HEK293 (cell line): Measurements from ENCODE around the gene GPC2.

Source experiments
- BCL11B ChIP-seq: fragments of 450-650 bp; formaldehyde crosslinking; IDR thresholded peaks from 2 replicates; pipeline ENCODE4 v1.5.1; 2016; ENCODE audit warnings: low read depth, missing biosample characterization, missing genetic modification characterization
- PRDM1 ChIP-seq: fragments of 450-650 bp; formaldehyde crosslinking; IDR thresholded peaks from 2 replicates; pipeline ENCODE4; 2016; ENCODE audit warnings: missing biosample characterization, missing genetic modification characterization
- REST ChIP-seq: fragments of 450-650 bp; formaldehyde crosslinking; IDR thresholded peaks from 2 replicates; pipeline ENCODE4 v1.5.1; 2016; ENCODE audit warnings: missing biosample characterization, missing genetic modification characterization
- SP2 ChIP-seq: fragments of 450-650 bp; formaldehyde crosslinking; IDR thresholded peaks from 2 replicates; pipeline ENCODE4 v1.5.1; 2016; ENCODE audit warnings: missing biosample characterization, missing genetic modification characterization
- SP7 ChIP-seq: fragments of 450-650 bp; formaldehyde crosslinking; IDR thresholded peaks from 2 replicates; pipeline ENCODE4 v1.5.1; 2016; ENCODE audit warnings: missing biosample characterization, missing genetic modification characterization
- WT1 ChIP-seq: fragments of 450-650 bp; formaldehyde crosslinking; IDR thresholded peaks from 2 replicates; pipeline ENCODE4 v1.5.1; 2016; ENCODE audit warnings: missing biosample characterization, missing genetic modification characterization
- ZBTB11 ChIP-seq: fragments of 450-650 bp; formaldehyde crosslinking; conservative IDR thresholded peaks from 2 replicates; pipeline ENCODE4 v1.5.1; 2016; ENCODE audit warnings: low read depth, missing biosample characterization, missing genetic modification characterization
- ZFP37 ChIP-seq: fragments of 450-650 bp; formaldehyde crosslinking; IDR thresholded peaks from 2 replicates; pipeline ENCODE4 v1.5.1; 2016; ENCODE audit warnings: missing biosample characterization, missing genetic modification characterization
- ZNF133 ChIP-seq: fragments of 450-650 bp; formaldehyde crosslinking; IDR thresholded peaks from 2 replicates; pipeline ENCODE4 v1.5.1; 2016; ENCODE audit warnings: missing biosample characterization, missing genetic modification characterization
- ZNF146 ChIP-seq: fragments of 450-650 bp; formaldehyde crosslinking; IDR thresholded peaks from 2 replicates; pipeline ENCODE4 v1.5.1; 2016; ENCODE audit warnings: missing biosample characterization, missing genetic modification characterization
- ZNF391 ChIP-seq: fragments of 450-650 bp; formaldehyde crosslinking; IDR thresholded peaks from 2 replicates; pipeline ENCODE4 v1.5.1; 2016; ENCODE audit warnings: low read depth, missing biosample characterization, missing genetic modification characterization, borderline replicate concordance
- ZNF398 ChIP-seq: fragments of 450-650 bp; formaldehyde crosslinking; IDR thresholded peaks from 2 replicates; pipeline ENCODE4 v1.5.1; 2017; ENCODE audit warnings: missing biosample characterization, missing genetic modification characterization
- ZNF501 ChIP-seq: fragments of 450-650 bp; formaldehyde crosslinking; IDR thresholded peaks from 2 replicates; pipeline ENCODE4 v1.5.1; 2016; ENCODE audit warnings: missing biosample characterization, missing genetic modification characterization
- ZNF558 ChIP-seq: fragments of 450-650 bp; formaldehyde crosslinking; IDR thresholded peaks from 2 replicates; pipeline ENCODE4 v1.5.1; 2016; ENCODE audit warnings: missing biosample characterization, missing genetic modification characterization
- ZNF623 ChIP-seq: fragments of 450-650 bp; formaldehyde crosslinking; IDR thresholded peaks from 2 replicates; pipeline ENCODE4 v1.5.1; 2016; ENCODE audit warnings: missing biosample characterization, missing genetic modification characterization
- ZNF629 ChIP-seq: fragments of 450-650 bp; formaldehyde crosslinking; IDR thresholded peaks from 2 replicates; pipeline ENCODE4 v1.5.1; 2017; ENCODE audit warnings: missing biosample characterization, missing genetic modification characterization
- ZNF664 ChIP-seq: fragments of 450-650 bp; formaldehyde crosslinking; IDR thresholded peaks from 2 replicates; pipeline ENCODE4 v1.5.1; 2016; ENCODE audit warnings: missing biosample characterization, missing genetic modification characterization
- ZNF792 ChIP-seq: fragments of 450-650 bp; formaldehyde crosslinking; IDR thresholded peaks from 2 replicates; pipeline ENCODE4 v1.5.1; 2016; ENCODE audit warnings: missing biosample characterization, missing genetic modification characterization
- ZSCAN16 ChIP-seq: fragments of 450-650 bp; formaldehyde crosslinking; IDR thresholded peaks from 2 replicates; pipeline ENCODE4 v1.5.1; 2016; ENCODE audit warnings: missing biosample characterization, missing genetic modification characterization
- TF ChIP-seq, protein P1 (sequence below): fragments of 450-650 bp; formaldehyde crosslinking; IDR thresholded peaks from 2 replicates; pipeline ENCODE4 v1.5.1; 2016; ENCODE audit warnings: missing biosample characterization, missing genetic modification characterization, borderline replicate concordance
- TF ChIP-seq, protein P2 (sequence below): IDR thresholded peaks from 2 replicates; pipeline ENCODE4 v1.6.1; 2011; ENCODE audit warnings: mild to moderate bottlenecking, low read depth, low read length, borderline replicate concordance
- TF ChIP-seq, protein P3 (sequence below): fragments of 450-650 bp; formaldehyde crosslinking; IDR thresholded peaks from 2 replicates; pipeline ENCODE4 v1.5.1; 2016; ENCODE audit warnings: missing biosample characterization, missing genetic modification characterization

GPC2 gene

DNA sequence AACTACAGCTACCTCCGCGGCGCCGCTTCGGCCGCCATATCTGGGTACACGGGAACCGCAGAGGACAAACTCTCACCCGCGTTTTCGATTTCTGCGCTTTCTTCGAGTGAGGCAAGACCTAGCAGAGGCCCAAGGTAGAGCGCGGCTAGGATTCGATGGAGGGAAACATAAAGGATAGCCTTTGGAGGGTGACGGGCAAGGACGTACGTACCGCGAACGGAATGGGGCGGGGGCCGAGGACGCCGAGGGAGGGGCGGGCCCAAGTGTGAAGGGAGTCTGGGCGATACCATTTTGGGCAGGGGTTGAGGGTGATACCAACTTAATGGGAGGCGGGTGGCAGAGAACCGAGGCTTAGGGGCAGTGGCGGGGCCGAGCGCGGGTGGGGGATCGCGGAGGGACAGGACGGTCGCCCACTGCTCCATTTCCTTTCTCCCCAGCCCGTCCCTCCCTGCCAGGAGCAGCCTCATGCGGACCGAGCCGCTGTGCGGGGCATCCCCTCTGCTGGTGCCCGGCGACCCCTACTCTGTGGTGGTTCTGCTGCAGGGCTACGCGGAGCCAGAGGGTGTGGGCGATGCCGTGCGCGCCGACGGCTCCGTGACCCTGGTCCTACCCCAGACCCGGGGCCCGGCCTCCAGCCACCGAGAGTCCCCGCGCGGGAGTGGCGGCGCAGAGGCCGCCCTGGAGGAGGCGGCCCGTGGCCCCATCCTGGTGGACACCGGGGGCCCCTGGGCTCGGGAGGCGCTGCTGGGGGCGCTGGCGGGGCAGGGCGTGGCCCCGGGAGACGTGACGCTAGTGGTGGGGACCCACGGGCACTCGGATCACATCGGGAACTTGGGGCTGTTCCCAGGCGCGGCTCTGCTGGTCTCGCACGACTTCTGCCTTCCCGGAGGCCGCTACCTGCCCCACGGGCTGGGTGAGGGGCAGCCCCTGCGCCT is 50.0 kb downstream of the GPC2 start, which contains the start of gene MBLAC1 (continued):
- TF ChIP-seq ZNF398 (tag by site-specific recombination) (peak; percentile 22; the same call in 1 of the 2 replicates), ZNF558 (tag by site-specific recombination) (0 out of 2 replicates have a peak, but pooled peaks have one; percentile 44), ZNF146 (tag by site-specific recombination) (no peak; the same call in 1 of the 2 replicates), ZNF391 (tag by site-specific recombination) (peak; percentile 13; the same call in 1 of the 2 replicates), REST (tag by site-specific recombination) (peak; percentile 30; the same call in 1 of the 2 replicates), PRDM1 (peak; percentile 98), ZNF623 (0 out of 2 replicates have a peak, but pooled peaks have one; percentile 5), ZSCAN16 (tag by site-specific recombination) (peak; percentile 24; the same call in 1 of the 2 replicates), SP7 (tag by site-specific recombination) (peak; percentile 68), ZNF664 (tag by site-specific recombination) (0 out of 2 replicates have a peak, but pooled peaks have one; percentile 30), SP2 (tag by site-specific recombination) (peak; percentile 86), ZNF792 (tag by site-specific recombination) (no peak), ZBTB11 (tag by site-specific recombination) (peak; percentile 74), ZFP37 (tag by site-specific recombination) (peak; percentile 67), ZNF133 (0 out of 2 replicates have a peak, but pooled peaks have one; percentile 27), WT1 (peak; percentile 63), ZNF501 (tag by site-specific recombination) (peak; percentile 98), ZNF629 (tag by site-specific recombination) (peak; percentile 63), BCL11B (tag by site-specific recombination) (peak; percentile 76; the same call in 1 of the 2 replicates)
- TF ChIP-seq, protein P1, sequence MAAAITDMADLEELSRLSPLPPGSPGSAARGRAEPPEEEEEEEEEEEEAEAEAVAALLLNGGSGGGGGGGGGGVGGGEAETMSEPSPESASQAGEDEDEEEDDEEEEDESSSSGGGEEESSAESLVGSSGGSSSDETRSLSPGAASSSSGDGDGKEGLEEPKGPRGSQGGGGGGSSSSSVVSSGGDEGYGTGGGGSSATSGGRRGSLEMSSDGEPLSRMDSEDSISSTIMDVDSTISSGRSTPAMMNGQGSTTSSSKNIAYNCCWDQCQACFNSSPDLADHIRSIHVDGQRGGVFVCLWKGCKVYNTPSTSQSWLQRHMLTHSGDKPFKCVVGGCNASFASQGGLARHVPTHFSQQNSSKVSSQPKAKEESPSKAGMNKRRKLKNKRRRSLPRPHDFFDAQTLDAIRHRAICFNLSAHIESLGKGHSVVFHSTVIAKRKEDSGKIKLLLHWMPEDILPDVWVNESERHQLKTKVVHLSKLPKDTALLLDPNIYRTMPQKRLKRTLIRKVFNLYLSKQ (tag by site-specific recombination), result peak; percentile 58; the same call in 1 of the 2 replicates
- TF ChIP-seq, protein P2, sequence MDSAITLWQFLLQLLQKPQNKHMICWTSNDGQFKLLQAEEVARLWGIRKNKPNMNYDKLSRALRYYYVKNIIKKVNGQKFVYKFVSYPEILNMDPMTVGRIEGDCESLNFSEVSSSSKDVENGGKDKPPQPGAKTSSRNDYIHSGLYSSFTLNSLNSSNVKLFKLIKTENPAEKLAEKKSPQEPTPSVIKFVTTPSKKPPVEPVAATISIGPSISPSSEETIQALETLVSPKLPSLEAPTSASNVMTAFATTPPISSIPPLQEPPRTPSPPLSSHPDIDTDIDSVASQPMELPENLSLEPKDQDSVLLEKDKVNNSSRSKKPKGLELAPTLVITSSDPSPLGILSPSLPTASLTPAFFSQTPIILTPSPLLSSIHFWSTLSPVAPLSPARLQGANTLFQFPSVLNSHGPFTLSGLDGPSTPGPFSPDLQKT, result no peak
- TF ChIP-seq, protein P3, sequence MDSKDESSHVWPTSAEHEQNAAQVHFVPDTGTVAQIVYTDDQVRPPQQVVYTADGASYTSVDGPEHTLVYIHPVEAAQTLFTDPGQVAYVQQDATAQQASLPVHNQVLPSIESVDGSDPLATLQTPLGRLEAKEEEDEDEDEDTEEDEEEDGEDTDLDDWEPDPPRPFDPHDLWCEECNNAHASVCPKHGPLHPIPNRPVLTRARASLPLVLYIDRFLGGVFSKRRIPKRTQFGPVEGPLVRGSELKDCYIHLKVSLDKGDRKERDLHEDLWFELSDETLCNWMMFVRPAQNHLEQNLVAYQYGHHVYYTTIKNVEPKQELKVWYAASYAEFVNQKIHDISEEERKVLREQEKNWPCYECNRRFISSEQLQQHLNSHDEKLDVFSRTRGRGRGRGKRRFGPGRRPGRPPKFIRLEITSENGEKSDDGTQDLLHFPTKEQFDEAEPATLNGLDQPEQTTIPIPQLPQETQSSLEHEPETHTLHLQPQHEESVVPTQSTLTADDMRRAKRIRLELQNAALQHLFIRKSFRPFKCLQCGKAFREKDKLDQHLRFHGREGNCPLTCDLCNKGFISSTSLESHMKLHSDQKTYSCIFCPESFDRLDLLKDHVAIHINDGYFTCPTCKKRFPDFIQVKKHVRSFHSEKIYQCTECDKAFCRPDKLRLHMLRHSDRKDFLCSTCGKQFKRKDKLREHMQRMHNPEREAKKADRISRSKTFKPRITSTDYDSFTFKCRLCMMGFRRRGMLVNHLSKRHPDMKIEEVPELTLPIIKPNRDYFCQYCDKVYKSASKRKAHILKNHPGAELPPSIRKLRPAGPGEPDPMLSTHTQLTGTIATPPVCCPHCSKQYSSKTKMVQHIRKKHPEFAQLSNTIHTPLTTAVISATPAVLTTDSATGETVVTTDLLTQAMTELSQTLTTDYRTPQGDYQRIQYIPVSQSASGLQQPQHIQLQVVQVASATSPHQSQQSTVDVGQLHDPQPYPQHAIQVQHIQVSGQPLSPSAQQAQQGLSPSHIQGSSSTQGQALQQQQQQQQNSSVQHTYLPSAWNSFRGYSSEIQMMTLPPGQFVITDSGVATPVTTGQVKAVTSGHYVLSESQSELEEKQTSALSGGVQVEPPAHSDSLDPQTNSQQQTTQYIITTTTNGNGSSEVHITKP (tag by site-specific recombination), result peak; percentile 100
